Measurements from ENCODE around the gene THRB.

DNA sequence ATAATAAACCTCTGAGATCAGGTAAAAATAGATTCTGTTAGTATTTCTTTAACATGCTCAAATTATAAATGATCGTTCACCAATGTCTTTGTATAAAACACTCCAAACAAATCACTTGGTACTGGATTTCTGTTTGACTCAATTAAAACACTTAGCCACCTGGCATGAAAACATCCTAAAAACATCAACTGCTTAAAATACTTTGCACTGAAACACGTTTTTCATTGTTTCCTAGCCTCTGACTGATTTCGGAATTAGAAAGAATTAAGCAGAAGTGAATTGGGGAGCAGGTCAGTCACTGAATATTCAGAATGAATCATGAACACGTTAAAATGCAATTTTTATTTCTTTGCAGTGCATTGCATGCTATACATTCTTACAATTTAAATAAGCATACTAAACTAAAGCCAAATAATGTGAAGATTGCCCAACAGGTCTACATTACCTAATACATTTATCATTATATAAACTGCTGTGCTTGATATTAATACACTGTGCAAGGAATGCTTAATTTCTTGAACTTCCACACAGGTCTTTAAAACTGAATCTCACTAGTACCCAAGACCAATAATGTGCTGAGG, 1.6 kb downstream of the THRB start:
- no peak for TF ChIP-seq EZH2 (IDR thresholded peaks at IDR 0.05; ENCODE audit: borderline replicate concordance)
- TF ChIP-seq, protein P1, sequence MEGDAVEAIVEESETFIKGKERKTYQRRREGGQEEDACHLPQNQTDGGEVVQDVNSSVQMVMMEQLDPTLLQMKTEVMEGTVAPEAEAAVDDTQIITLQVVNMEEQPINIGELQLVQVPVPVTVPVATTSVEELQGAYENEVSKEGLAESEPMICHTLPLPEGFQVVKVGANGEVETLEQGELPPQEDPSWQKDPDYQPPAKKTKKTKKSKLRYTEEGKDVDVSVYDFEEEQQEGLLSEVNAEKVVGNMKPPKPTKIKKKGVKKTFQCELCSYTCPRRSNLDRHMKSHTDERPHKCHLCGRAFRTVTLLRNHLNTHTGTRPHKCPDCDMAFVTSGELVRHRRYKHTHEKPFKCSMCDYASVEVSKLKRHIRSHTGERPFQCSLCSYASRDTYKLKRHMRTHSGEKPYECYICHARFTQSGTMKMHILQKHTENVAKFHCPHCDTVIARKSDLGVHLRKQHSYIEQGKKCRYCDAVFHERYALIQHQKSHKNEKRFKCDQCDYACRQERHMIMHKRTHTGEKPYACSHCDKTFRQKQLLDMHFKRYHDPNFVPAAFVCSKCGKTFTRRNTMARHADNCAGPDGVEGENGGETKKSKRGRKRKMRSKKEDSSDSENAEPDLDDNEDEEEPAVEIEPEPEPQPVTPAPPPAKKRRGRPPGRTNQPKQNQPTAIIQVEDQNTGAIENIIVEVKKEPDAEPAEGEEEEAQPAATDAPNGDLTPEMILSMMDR (IDR thresholded peaks at IDR 0.05; ENCODE audit: poor library complexity) = no peak
